Activated T-cell treated with anti-CD3 and anti-CD28 coated beads, Interleukin-2, amount 50 U/mL, for 4 hours (primary cell): Measurements from ENCODE around the gene ADK. TPM values are rescaled to one million over a fixed set of nuclear protein-coding genes. Genes with fewer than 3 reads are reported as not detected.

Experiments
- ATAC-seq, 2 donors: fragments of 200-7000 bp; cut with Tn5 transposase; one replicate each; pipeline ENCODE4 v1.10.0; 2021
- DNase-seq: peaks from one replicate; pipeline ENCODE4 v3.0.0-alpha.2; 2020
- H3K27me3 Mint-ChIP-seq: one replicate; pipeline ENCODE4 v1.8.0; 2021; ENCODE audit warnings: low read depth, mixed read lengths
- H3K36me3 Mint-ChIP-seq: one replicate; pipeline ENCODE4 v1.8.0; 2022; ENCODE audit warnings: mixed read lengths; ENCODE audit not compliant: insufficient read depth
- H3K4me1 Mint-ChIP-seq: one replicate; pipeline ENCODE4 v1.8.0; 2021; ENCODE audit warnings: low read depth, mixed read lengths
- H3K4me3 Mint-ChIP-seq: one replicate; pipeline ENCODE4 v1.8.0; 2021; ENCODE audit warnings: mild to moderate bottlenecking, moderate library complexity, mixed read lengths
- H3K9me3 Mint-ChIP-seq: one replicate; pipeline ENCODE4 v1.8.0; 2021; ENCODE audit warnings: mixed read lengths
- total RNA-seq, 3 donors: library from RNA; stranded (reverse); gene quantifications; one replicate each; pipeline ENCODE4 v1.2.1, GENCODE V29; 2021

The ADK gene
- total RNA-seq, 3 donors from 2014 or later: 49.7 to 56.8 (median 56.2) TPM

DNA sequence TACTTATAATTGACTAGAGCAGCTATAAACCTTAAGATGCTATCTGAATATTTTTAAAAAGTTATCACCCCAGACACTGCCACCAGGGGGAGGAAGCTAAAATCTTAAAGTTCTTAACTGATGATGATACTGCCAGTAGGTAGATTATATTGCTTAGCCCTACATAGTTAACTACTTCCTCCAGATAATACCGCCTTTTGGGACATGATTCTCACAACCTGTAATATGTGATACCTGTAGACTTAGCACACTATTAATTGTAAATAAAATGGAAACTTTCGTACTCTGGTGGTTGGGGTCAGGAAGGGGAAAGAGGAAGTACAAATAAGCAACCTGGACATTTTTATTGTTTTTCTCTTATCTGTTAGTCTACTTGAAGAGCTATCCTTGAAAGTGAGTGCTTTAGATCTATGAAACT is 268.9 kb downstream of the ADK start:
- peaks cover 27% of the 10 kb centered on the region for H3K36me3 Mint-ChIP-seq
- no peaks in the 10 kb centered on the region for H3K27me3 Mint-ChIP-seq
- H3K4me3 Mint-ChIP-seq: no peak overlapping the region
- no peaks in the 10 kb centered on the region for H3K9me3 Mint-ChIP-seq
- peak; percentile 18 for DNase-seq
- peak; percentile 23 to 46 for ATAC-seq
- peaks cover 5% of the 10 kb centered on the region for H3K4me1 Mint-ChIP-seq

GRCh38 chr10:74424565-74424964 is 273.5 kb downstream of the ADK start:
- no peak for DNase-seq
- Mint-ChIP-seq H3K36me3 (peaks cover 39% of the 10 kb centered on the region), H3K9me3 (no peaks in the 10 kb centered on the region), H3K4me1 (peaks cover 5% of the 10 kb centered on the region), H3K4me3 (no peak overlapping the region), H3K27me3 (no peaks in the 10 kb centered on the region)
- no peak for ATAC-seq

DNA sequence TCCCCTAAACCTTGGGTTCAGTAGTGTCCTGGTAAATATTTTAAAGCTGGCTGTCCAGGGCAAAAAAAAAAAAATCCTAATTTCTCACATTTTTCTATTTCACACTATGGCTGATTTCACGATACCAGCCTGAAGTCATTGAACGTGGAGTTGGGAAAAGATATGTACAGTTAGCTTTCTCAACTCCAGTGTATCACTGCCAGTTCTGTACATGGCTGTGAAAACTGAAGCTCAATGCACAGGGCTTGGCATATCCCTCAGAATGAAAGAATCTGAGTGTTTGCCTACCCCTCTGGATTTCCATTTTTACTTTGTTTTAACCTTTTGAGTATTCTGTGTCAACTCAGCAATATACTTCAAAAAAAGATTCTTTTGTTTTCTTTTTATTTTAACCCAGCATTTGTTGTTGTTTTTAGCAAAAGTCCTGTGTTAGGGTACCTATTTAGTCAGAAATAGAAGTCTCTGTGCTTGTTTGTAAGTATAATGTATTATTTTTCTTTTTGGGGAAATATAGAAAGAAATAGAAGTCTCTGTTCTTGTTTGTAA is 274.5 kb downstream of the ADK start:
- DNase-seq (no peak), ATAC-seq (no peak)
- peaks cover 42% of the 10 kb centered on the region for H3K36me3 Mint-ChIP-seq
- H3K4me1 Mint-ChIP-seq: no peaks in the 10 kb centered on the region
- H3K27me3 Mint-ChIP-seq: no peaks in the 10 kb centered on the region
- no peak overlapping the region for H3K4me3 Mint-ChIP-seq
- no peaks in the 10 kb centered on the region for H3K9me3 Mint-ChIP-seq

DNA sequence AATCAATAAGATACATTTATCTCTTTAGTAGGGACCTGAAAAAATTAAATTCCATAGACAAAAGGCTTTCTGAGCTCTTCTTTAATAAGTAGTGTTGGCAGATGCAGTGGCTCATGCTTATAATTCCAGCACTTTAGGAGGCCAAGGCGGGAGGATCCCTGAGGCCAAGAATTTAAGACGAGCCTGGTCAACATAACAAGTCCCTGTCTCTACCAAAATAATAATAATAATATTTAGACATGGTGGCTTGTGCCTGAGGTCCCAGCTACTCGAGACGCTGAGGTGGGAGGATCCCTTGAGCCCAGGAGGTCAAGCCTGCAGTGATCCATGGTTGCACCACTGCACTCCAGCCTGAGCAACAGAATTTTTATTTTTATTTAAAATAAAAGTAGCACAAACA is 280.8 kb downstream of the ADK start:
- Mint-ChIP-seq H3K27me3 (no peaks in the 10 kb centered on the region), H3K9me3 (no peaks in the 10 kb centered on the region), H3K4me3 (no peak overlapping the region), H3K4me1 (no peaks in the 10 kb centered on the region), H3K36me3 (peaks cover 35% of the 10 kb centered on the region)
- DNase-seq: no peak
- ATAC-seq: no peak

GRCh38 chr10:74432841-74433594 is 282.0 kb downstream of the ADK start:
- Mint-ChIP-seq H3K9me3 (no peaks in the 10 kb centered on the region), H3K4me3 (no peak overlapping the region), H3K4me1 (peaks cover 6% of the 10 kb centered on the region), H3K27me3 (no peaks in the 10 kb centered on the region), H3K36me3 (peaks cover 39% of the 10 kb centered on the region)
- DNase-seq: no peak
- ATAC-seq: no peak

- Mint-ChIP-seq H3K36me3 (peaks cover 33% of the 10 kb centered on the region), H3K9me3 (no peaks in the 10 kb centered on the region), H3K4me1 (peaks cover 8% of the 10 kb centered on the region), H3K27me3 (no peaks in the 10 kb centered on the region), H3K4me3 (no peak overlapping the region)
- ATAC-seq (no peak), DNase-seq (no peak)
These were observed 282.6 kb downstream of the ADK start for GRCh38 chr10:74433595-74433956.

DNA sequence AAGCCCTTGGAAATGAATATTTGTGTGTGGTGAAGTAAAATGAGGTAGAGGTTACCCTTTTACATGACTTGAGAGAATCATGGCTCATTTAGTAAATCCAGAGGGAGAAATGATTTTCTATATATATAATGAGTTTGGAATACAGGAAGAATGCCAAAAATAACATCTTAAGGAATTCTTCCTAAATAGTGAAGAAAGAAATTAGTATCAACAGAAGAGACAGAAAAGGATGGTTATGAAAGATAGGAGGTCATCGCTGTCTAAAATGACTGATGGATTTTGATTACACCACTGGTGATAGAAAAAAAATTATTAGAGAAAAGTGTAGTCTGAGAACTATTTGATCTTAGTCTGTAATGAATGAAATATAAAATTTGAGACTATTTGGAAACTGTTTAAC is 283.0 kb downstream of the ADK start:
- Mint-ChIP-seq H3K36me3 (peaks cover 30% of the 10 kb centered on the region), H3K4me1 (peaks cover 12% of the 10 kb centered on the region), H3K9me3 (no peaks in the 10 kb centered on the region), H3K4me3 (no peak overlapping the region), H3K27me3 (no peaks in the 10 kb centered on the region)
- no peak for DNase-seq
- no peak for ATAC-seq

- DNase-seq (no peak), ATAC-seq (no peak)
- Mint-ChIP-seq H3K4me3 (no peak overlapping the region), H3K36me3 (peaks cover 27% of the 10 kb centered on the region), H3K9me3 (no peaks in the 10 kb centered on the region), H3K4me1 (peaks cover 15% of the 10 kb centered on the region), H3K27me3 (no peaks in the 10 kb centered on the region)
These were observed 283.5 kb downstream of the ADK start for GRCh38 chr10:74434547-74434946.

DNA sequence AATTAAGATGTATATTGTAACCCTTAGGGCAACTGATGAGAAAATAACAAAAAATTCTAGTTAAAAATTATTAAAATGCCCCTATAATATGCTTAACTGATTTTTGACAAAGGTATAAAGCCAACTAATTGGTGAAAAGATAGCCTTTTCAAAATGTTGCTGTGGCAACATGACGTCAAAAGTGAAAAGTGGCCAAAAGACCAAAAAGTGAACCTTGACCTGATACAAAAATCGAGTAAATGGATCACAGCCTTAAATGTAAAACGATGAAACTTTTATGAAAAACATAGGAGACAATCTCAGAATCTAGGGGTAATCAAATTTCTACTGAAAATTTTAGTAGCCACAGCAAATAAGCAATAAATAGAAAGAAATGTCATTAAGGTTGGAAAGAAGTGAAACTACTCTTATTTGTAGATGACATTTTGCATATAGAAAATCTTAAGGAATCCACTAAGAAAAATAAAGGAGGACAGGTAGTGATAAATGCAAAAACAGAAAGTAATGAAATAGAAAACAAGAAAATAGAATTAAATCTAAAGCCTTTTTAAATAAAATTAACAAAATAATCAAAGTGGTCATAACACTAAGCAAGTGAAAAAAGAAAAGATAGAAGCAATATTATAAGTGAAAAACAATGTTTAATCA is 285.6 kb downstream of the ADK start:
- ATAC-seq: no peak
- no peak for DNase-seq
- Mint-ChIP-seq H3K27me3 (no peaks in the 10 kb centered on the region), H3K4me1 (peaks cover 15% of the 10 kb centered on the region), H3K9me3 (no peaks in the 10 kb centered on the region), H3K36me3 (peaks cover 20% of the 10 kb centered on the region), H3K4me3 (no peak overlapping the region)

DNA sequence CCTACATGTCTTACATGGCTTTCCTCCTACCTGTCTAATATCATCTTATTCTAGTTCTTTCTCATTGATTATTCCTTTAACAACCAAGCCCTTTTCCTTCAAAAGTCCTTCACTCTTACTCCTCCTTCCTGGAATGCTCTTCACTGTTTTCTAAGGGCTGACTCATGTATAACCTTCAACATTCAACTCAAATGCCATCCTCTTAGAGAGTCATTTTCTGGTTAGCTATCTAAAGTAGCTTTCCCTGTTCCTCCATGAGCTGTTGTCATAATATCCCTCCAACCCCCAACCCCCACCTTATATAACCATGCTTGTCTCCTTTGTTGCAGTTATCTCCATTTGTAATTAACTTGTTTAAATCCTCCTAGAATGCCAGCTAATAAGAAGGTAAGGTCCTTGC is 286.8 kb downstream of the ADK start:
- Mint-ChIP-seq H3K36me3 (peaks cover 22% of the 10 kb centered on the region), H3K4me1 (peaks cover 17% of the 10 kb centered on the region), H3K9me3 (no peaks in the 10 kb centered on the region), H3K27me3 (no peaks in the 10 kb centered on the region), H3K4me3 (no peak overlapping the region)
- DNase-seq (no peak), ATAC-seq (no peak)

DNA sequence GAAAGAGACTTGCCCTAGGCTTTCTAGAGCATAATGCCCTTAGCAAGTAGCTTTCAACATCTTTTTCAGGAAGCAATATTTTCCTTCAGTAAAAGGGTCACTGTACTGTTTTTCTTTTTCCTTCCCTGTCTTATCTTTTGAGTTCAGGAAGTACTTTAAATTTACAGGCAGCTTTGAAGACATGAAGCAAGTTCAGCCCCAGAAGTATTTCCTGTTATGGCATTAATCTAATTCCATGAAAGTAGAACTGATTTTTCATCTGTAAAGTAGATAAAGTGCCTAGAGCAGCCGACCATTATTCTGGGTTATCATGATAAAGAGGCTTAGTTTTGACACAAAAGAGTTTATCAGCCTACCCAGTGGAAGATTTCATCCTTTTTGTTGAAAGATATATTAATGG is 288.2 kb downstream of the ADK start:
- DNase-seq (no peak), ATAC-seq (no peak)
- Mint-ChIP-seq H3K4me1 (peaks cover 17% of the 10 kb centered on the region), H3K4me3 (no peak overlapping the region), H3K36me3 (peaks cover 18% of the 10 kb centered on the region), H3K27me3 (no peaks in the 10 kb centered on the region), H3K9me3 (no peaks in the 10 kb centered on the region)

GRCh38 chr10:74445493-74445892 is 294.5 kb downstream of the ADK start:
- no peak for DNase-seq
- Mint-ChIP-seq H3K4me3 (no peak overlapping the region), H3K36me3 (peaks cover 9% of the 10 kb centered on the region), H3K4me1 (peaks cover 15% of the 10 kb centered on the region), H3K27me3 (no peaks in the 10 kb centered on the region), H3K9me3 (no peaks in the 10 kb centered on the region)
- ATAC-seq: no peak

DNA sequence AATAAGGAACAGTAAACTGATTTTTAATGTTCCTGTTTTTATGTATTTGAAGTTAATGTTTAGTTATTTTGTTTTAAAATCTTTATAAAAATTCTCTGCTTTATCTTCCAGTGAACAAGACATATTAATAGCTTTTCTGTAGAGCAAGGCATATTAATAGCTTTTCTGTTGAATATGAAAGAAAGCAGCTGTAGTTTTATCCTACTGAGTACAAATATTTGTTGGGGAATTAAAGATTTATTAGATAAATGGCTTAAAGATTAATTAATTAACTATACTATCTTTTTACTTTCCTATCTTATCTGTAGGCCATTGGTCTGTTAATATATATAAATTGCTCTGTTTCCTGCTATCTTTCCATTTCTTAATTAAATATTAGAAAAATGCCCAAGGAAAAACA is 299.6 kb downstream of the ADK start:
- Mint-ChIP-seq H3K4me3 (no peak overlapping the region), H3K4me1 (peaks cover 10% of the 10 kb centered on the region), H3K36me3 (peaks cover 9% of the 10 kb centered on the region), H3K9me3 (peaks cover 3% of the 10 kb centered on the region), H3K27me3 (no peaks in the 10 kb centered on the region)
- ATAC-seq (no peak), DNase-seq (no peak)

DNA sequence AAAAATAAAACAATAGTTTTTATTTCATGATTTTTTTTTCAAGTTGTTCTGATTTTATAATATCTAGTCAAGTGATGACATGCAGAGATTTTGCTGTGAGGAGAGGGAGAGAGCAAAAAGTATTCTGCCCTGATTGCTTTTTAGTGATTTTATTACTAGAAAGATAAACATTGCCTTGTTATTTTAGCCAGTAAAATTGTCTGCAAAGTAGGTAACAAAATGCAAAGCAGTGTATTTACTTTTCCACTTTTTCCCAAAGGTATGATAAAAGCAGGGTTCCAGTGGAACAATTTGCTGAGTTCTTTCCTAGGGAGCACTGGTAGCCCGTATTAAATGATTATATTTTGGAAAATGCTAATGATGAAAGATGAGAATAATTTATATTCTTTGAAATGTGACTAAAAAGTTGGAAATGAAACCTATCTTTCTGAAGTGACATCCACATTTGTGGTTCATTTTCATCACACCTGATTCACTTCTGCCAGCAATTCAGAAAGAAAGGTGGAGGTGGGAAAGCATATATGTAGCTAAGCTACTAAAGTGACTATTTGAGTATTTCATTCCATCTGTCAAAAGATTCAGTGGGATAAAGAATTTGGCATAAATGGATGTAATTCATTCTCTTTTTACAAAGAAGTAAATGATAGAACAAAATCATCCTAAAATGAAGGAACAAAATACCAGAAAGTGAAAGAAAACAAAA is 300.3 kb downstream of the ADK start:
- Mint-ChIP-seq H3K4me1 (peaks cover 7% of the 10 kb centered on the region), H3K36me3 (peaks cover 13% of the 10 kb centered on the region), H3K27me3 (no peaks in the 10 kb centered on the region), H3K4me3 (no peak overlapping the region), H3K9me3 (peaks cover 7% of the 10 kb centered on the region)
- DNase-seq (no peak), ATAC-seq (peak in 1 of 2 donors; percentile 50)
